Vagina (tissue), 2 donors: ENCODE results near the gene P3H2.

Experiments
- POLR2A ChIP-seq, 2 donors: fragments of 450-650 bp; IDR thresholded peaks; one replicate each; pipeline ENCODE4 v1.6.1; 2017; ENCODE audit warnings: antibody characterized with exemption in 2 of 2, mild to moderate bottlenecking in 2 of 2, moderate library complexity in 2 of 2
- POLR2AphosphoS5 ChIP-seq, 2 donors: sonication (generic); formaldehyde crosslinking; IDR thresholded peaks; one replicate each; pipeline ENCODE4 v1.9.0; 2017; ENCODE audit warnings: antibody characterized with exemption in 2 of 2, mild to moderate bottlenecking in 2 of 2, low read depth in 1 of 2; ENCODE audit not compliant: insufficient read depth in 1 of 2
- TF ChIP-seq, protein P1 (sequence below), 3 experiments: fragments of 450-650 bp in 2 of 3; fragments of 200-600 bp in 1 of 3; sonication (generic) in 1 of 3; IDR thresholded peaks; one replicate each; pipeline ENCODE4 v1.5.1; 2017 to 2019; ENCODE audit warnings: antibody characterized with exemption in 3 of 3, mild to moderate bottlenecking in 2 of 3, moderate library complexity in 2 of 3

GRCh38 chr3:190074817-190075216 lies 45.9 kb downstream of the P3H2 start:
- TF ChIP-seq, protein P1, sequence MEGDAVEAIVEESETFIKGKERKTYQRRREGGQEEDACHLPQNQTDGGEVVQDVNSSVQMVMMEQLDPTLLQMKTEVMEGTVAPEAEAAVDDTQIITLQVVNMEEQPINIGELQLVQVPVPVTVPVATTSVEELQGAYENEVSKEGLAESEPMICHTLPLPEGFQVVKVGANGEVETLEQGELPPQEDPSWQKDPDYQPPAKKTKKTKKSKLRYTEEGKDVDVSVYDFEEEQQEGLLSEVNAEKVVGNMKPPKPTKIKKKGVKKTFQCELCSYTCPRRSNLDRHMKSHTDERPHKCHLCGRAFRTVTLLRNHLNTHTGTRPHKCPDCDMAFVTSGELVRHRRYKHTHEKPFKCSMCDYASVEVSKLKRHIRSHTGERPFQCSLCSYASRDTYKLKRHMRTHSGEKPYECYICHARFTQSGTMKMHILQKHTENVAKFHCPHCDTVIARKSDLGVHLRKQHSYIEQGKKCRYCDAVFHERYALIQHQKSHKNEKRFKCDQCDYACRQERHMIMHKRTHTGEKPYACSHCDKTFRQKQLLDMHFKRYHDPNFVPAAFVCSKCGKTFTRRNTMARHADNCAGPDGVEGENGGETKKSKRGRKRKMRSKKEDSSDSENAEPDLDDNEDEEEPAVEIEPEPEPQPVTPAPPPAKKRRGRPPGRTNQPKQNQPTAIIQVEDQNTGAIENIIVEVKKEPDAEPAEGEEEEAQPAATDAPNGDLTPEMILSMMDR (IDR thresholded peaks at IDR 0.05): no peak
- no peak for TF ChIP-seq POLR2AphosphoS5 (IDR thresholded peaks at IDR 0.05; ENCODE audit: insufficient read depth in 1 of 2, low read depth in 1 of 2)
- no peak for TF ChIP-seq POLR2A (IDR thresholded peaks at IDR 0.05)
